ENCODE data around the gene AGAP3. TPM values are rescaled to one million over a fixed set of nuclear protein-coding genes. Genes with fewer than 3 reads are reported as not detected.

Gene AGAP3
- total and polyA plus RNA-seq, 2 donors (not counting 1 experiment from before 2014, with no cell fraction given), result 21.1 to 22.3 TPM

- H3K4me2 ChIP-seq (replicated peaks; ENCODE audit: low read depth, low read length, poor library complexity, severe bottlenecking), result no peak overlapping the region
- POLR2A ChIA-PET, result no interaction called here
- intact Hi-C loops (cut with micrococcal nuclease), result no loop called here
- ATAC-seq (ENCODE audit: low read depth), result no peak
- H3K9me3 ChIP-seq (ENCODE audit: control extremely low read depth in 1 of 3, control insufficient read depth in 2 of 3, insufficient read depth in 1 of 3, low read length in 2 of 3), result no peaks in the 10 kb centered on the region
- H3K27ac ChIP-seq (ENCODE audit: low read length in 2 of 2), result no peak overlapping the region
- no peak overlapping the region for H3K9ac ChIP-seq (ENCODE audit: low read length)
- no peak for TF ChIP-seq EZH2 (IDR thresholded peaks at IDR 0.05; ENCODE audit: borderline replicate concordance, insufficient read depth, low read depth, low read length, poor library complexity, severe bottlenecking)
- Mint-ChIP-seq H3K4me3 (no peak overlapping the region), H3K27me3 (no peaks in the 10 kb centered on the region), H3K4me1 (no peaks in the 10 kb centered on the region), H3K27ac (no peak overlapping the region), H3K9me3 (ENCODE audit: insufficient read depth) (no peaks in the 10 kb centered on the region)
- no peak for DNase-seq
- no peaks in the 10 kb centered on the region for H3K79me2 ChIP-seq (ENCODE audit: control insufficient read depth, insufficient read depth, low read length)
- no peak overlapping the region for H2AFZ ChIP-seq (ENCODE audit: insufficient read depth, low read depth, low read length, poor library complexity, severe bottlenecking)
- H3K36me3 ChIP-seq (replicated peaks in 1 of 2; ENCODE audit: control extremely low read depth in 1 of 2, control insufficient read depth in 1 of 2, extremely low read depth in 1 of 2, insufficient read depth in 2 of 2, low read length in 1 of 2), result no peaks in the 10 kb centered on the region
- no peaks in the 10 kb centered on the region for H3K27me3 ChIP-seq (replicated peaks in 1 of 4; ENCODE audit: control extremely low read depth in 1 of 4, control insufficient read depth in 3 of 4, insufficient read depth in 4 of 4, low read length in 3 of 4)
- WGBS (ENCODE audit: insufficient coverage), result 90% methylated on average over 22 of the region's 24 CpGs
- no peaks in the 10 kb centered on the region for H3K4me1 ChIP-seq (ENCODE audit: control insufficient read depth in 2 of 2, insufficient read depth in 2 of 2, low read length in 2 of 2)
- H4K20me1 ChIP-seq (ENCODE audit: control insufficient read depth, insufficient read depth, low read length, poor library complexity, severe bottlenecking), result no peaks in the 10 kb centered on the region
- no peak overlapping the region for H3K4me3 ChIP-seq (ENCODE audit: control extremely low read depth in 1 of 5, extremely low read depth in 1 of 5, insufficient read depth in 1 of 5, low read depth in 2 of 5, low read length in 4 of 5)
- CTCF ChIA-PET, result interaction anchor here (1.9 kb wide), 1 partner anchor 10 kb away, joined by 6 read pairs; no protein-coding TSS in a partner anchor
These were observed 47.9 kb downstream of the AGAP3 start for GRCh38 chr7:151133986-151134742.

GRCh38 chr7:151134743-151135524, 48.7 kb downstream of the AGAP3 start:
- Histone ChIP-seq H3K27me3 (replicated peaks in 1 of 4; ENCODE audit: control extremely low read depth in 1 of 4, control insufficient read depth in 3 of 4, insufficient read depth in 4 of 4, low read length in 3 of 4) (no peaks in the 10 kb centered on the region), H3K9me3 (ENCODE audit: control extremely low read depth in 1 of 3, control insufficient read depth in 2 of 3, insufficient read depth in 1 of 3, low read length in 2 of 3) (no peaks in the 10 kb centered on the region), H2AFZ (ENCODE audit: insufficient read depth, low read depth, low read length, poor library complexity, severe bottlenecking) (no peak overlapping the region), H3K4me2 (replicated peaks; ENCODE audit: low read depth, low read length, poor library complexity, severe bottlenecking) (no peak overlapping the region), H3K36me3 (replicated peaks in 1 of 2; ENCODE audit: control extremely low read depth in 1 of 2, control insufficient read depth in 1 of 2, extremely low read depth in 1 of 2, insufficient read depth in 2 of 2, low read length in 1 of 2) (no peaks in the 10 kb centered on the region), H3K79me2 (ENCODE audit: control insufficient read depth, insufficient read depth, low read length) (no peaks in the 10 kb centered on the region), H3K4me1 (ENCODE audit: control insufficient read depth in 2 of 2, insufficient read depth in 2 of 2, low read length in 2 of 2) (no peaks in the 10 kb centered on the region), H3K4me3 (ENCODE audit: control extremely low read depth in 1 of 5, extremely low read depth in 1 of 5, insufficient read depth in 1 of 5, low read depth in 2 of 5, low read length in 4 of 5) (no peak overlapping the region), H3K27ac (ENCODE audit: low read length in 2 of 2) (no peak overlapping the region), H4K20me1 (ENCODE audit: control insufficient read depth, insufficient read depth, low read length, poor library complexity, severe bottlenecking) (no peaks in the 10 kb centered on the region), H3K9ac (ENCODE audit: low read length) (no peak overlapping the region)
- WGBS (ENCODE audit: insufficient coverage), result 94% methylated on average over 14 of the region's 14 CpGs
- Mint-ChIP-seq H3K9me3 (ENCODE audit: insufficient read depth) (no peaks in the 10 kb centered on the region), H3K27me3 (no peaks in the 10 kb centered on the region), H3K4me3 (no peak overlapping the region), H3K27ac (no peak overlapping the region), H3K4me1 (no peaks in the 10 kb centered on the region)
- ChIA-PET CTCF (interaction anchor here (1.3 kb wide), 1 partner anchor 11 kb away, joined by 7 read pairs; no protein-coding TSS in a partner anchor), POLR2A (no interaction called here)
- DNase-seq, result no peak
- intact Hi-C loops (cut with micrococcal nuclease), result no loop called here
- ATAC-seq (ENCODE audit: low read depth), result no peak
- TF ChIP-seq, protein P1, sequence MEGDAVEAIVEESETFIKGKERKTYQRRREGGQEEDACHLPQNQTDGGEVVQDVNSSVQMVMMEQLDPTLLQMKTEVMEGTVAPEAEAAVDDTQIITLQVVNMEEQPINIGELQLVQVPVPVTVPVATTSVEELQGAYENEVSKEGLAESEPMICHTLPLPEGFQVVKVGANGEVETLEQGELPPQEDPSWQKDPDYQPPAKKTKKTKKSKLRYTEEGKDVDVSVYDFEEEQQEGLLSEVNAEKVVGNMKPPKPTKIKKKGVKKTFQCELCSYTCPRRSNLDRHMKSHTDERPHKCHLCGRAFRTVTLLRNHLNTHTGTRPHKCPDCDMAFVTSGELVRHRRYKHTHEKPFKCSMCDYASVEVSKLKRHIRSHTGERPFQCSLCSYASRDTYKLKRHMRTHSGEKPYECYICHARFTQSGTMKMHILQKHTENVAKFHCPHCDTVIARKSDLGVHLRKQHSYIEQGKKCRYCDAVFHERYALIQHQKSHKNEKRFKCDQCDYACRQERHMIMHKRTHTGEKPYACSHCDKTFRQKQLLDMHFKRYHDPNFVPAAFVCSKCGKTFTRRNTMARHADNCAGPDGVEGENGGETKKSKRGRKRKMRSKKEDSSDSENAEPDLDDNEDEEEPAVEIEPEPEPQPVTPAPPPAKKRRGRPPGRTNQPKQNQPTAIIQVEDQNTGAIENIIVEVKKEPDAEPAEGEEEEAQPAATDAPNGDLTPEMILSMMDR (IDR thresholded peaks at IDR 0.05), result no peak
- no peak for TF ChIP-seq EZH2 (IDR thresholded peaks at IDR 0.05; ENCODE audit: borderline replicate concordance, insufficient read depth, low read depth, low read length, poor library complexity, severe bottlenecking)
